Loucy (cell line): ENCODE results near the gene KLF9.

Experiments
- H2AFZ ChIP-seq: fragments of 200-600 bp; sonication (generic); 2 replicates; pipeline ENCODE4 v1.6.0; 2016; ENCODE audit warnings: antibody characterized with exemption, mild to moderate bottlenecking, low read length, moderate library complexity
- H3F3A ChIP-seq: fragments of 200-600 bp; 2 replicates; pipeline ENCODE4 v1.6.0; 2016; ENCODE audit warnings: antibody characterized with exemption, low read depth, mild to moderate bottlenecking
- H3K27me3 ChIP-seq: fragments of 200-600 bp; sonication (generic); 2 replicates; pipeline ENCODE4 v1.6.1; 2014; ENCODE audit warnings: low read length, mild to moderate bottlenecking; ENCODE audit not compliant: insufficient read depth, poor library complexity, severe bottlenecking
- H3K36me3 ChIP-seq: fragments of 200-600 bp; sonication (generic); 2 replicates; pipeline ENCODE4 v1.6.1; 2016; ENCODE audit warnings: low read length; ENCODE audit not compliant: insufficient read depth
- H3K4me1 ChIP-seq: fragments of 200-600 bp; sonication (generic); 2 replicates; pipeline ENCODE4 v1.5.1; 2014; ENCODE audit warnings: low read length, mild to moderate bottlenecking; ENCODE audit not compliant: insufficient read depth, poor library complexity, severe bottlenecking
- H3K4me2 ChIP-seq: fragments of 200-600 bp; sonication (generic); 2 replicates; pipeline ENCODE4 v1.6.0; 2014; ENCODE audit warnings: antibody characterized with exemption, low read length, low read depth, mild to moderate bottlenecking; ENCODE audit not compliant: poor library complexity, severe bottlenecking
- H3K4me3 ChIP-seq: fragments of 200-600 bp; sonication (generic); 2 replicates; pipeline ENCODE4 v1.5.1; 2014; ENCODE audit warnings: low read length, mild to moderate bottlenecking, mixed read lengths; ENCODE audit not compliant: poor library complexity, severe bottlenecking
- H3K79me2 ChIP-seq: fragments of 200-600 bp; sonication (generic); 2 replicates; pipeline ENCODE4 v1.6.1; 2014; ENCODE audit warnings: low read length; ENCODE audit not compliant: insufficient read depth
- H3K9ac ChIP-seq: fragments of 200-600 bp; sonication (generic); 2 replicates; pipeline ENCODE4 v1.6.0; 2014; ENCODE audit warnings: mild to moderate bottlenecking, low read depth, low read length, moderate library complexity; ENCODE audit not compliant: poor library complexity, severe bottlenecking
- H3K9me2 ChIP-seq: fragments of 200-600 bp; sonication (generic); replicated peaks from 2 replicates; pipeline ENCODE4 v1.6.1; 2016; ENCODE audit warnings: low read depth, low read length, mixed read lengths
- H3K9me3 ChIP-seq: fragments of 200-600 bp; sonication (generic); 2 replicates; pipeline ENCODE4 v1.6.1; 2014; ENCODE audit warnings: mild to moderate bottlenecking, antibody characterized with exemption, low read length, low read depth; ENCODE audit not compliant: insufficient read depth
- H4K20me1 ChIP-seq: fragments of 200-600 bp; sonication (generic); 2 replicates; pipeline ENCODE4 v1.6.0; 2014; ENCODE audit warnings: antibody characterized with exemption, low read length, mild to moderate bottlenecking; ENCODE audit not compliant: insufficient read depth, poor library complexity, severe bottlenecking
- CTCF ChIP-seq: fragments of 200-600 bp; sonication (generic); conservative IDR thresholded peaks from 2 replicates; pipeline ENCODE4 v1.5.1; 2014; ENCODE audit warnings: mild to moderate bottlenecking, antibody characterized with exemption, low read length
- EZH2phosphoT487 ChIP-seq: fragments of 200-600 bp; IDR thresholded peaks from 2 replicates; pipeline ENCODE4 v1.6.1; 2018; ENCODE audit warnings: antibody characterized with exemption, mild to moderate bottlenecking, moderate library complexity, borderline replicate concordance

The KLF9 gene

GRCh38 chr9:70363760-70364159, 50.7 kb downstream of the KLF9 start:
- Histone ChIP-seq H3F3A (no peaks in the 10 kb centered on the region), H4K20me1 (no peaks in the 10 kb centered on the region), H3K9ac (no peak overlapping the region), H3K79me2 (no peaks in the 10 kb centered on the region), H3K9me2 (no peaks in the 10 kb centered on the region), H3K4me3 (no peak overlapping the region), H3K27me3 (no peaks in the 10 kb centered on the region), H3K36me3 (no peaks in the 10 kb centered on the region), H3K4me1 (no peaks in the 10 kb centered on the region), H2AFZ (no peak overlapping the region), H3K4me2 (no peak overlapping the region), H3K9me3 (no peaks in the 10 kb centered on the region)
- TF ChIP-seq CTCF (no peak), EZH2phosphoT487 (no peak)

- TF ChIP-seq EZH2phosphoT487 (no peak), CTCF (no peak)
- no peaks in the 10 kb centered on the region for H3K9me3 ChIP-seq
- no peak overlapping the region for H3K9ac ChIP-seq
- no peaks in the 10 kb centered on the region for H3K4me1 ChIP-seq
- H3K27me3 ChIP-seq, result no peaks in the 10 kb centered on the region
- H3K79me2 ChIP-seq, result no peaks in the 10 kb centered on the region
- H3K4me2 ChIP-seq, result no peak overlapping the region
- H3F3A ChIP-seq, result no peaks in the 10 kb centered on the region
- no peaks in the 10 kb centered on the region for H4K20me1 ChIP-seq
- H3K9me2 ChIP-seq, result no peaks in the 10 kb centered on the region
- no peak overlapping the region for H2AFZ ChIP-seq
- H3K36me3 ChIP-seq, result no peaks in the 10 kb centered on the region
- H3K4me3 ChIP-seq, result no peak overlapping the region
Measured at GRCh38 chr9:70362952-70363351, 51.5 kb downstream of the KLF9 start.

- Histone ChIP-seq H4K20me1 (no peaks in the 10 kb centered on the region), H3F3A (no peaks in the 10 kb centered on the region), H3K4me3 (no peak overlapping the region), H3K27me3 (no peaks in the 10 kb centered on the region), H3K4me1 (no peaks in the 10 kb centered on the region), H3K79me2 (no peaks in the 10 kb centered on the region), H3K36me3 (peaks cover 12% of the 10 kb centered on the region; the same call in 1 of the 2 replicates), H3K9ac (no peak overlapping the region), H3K9me3 (no peaks in the 10 kb centered on the region), H3K4me2 (no peak overlapping the region), H3K9me2 (no peaks in the 10 kb centered on the region), H2AFZ (no peak overlapping the region)
- TF ChIP-seq EZH2phosphoT487 (no peak), CTCF (no peak)
Measured at GRCh38 chr9:70355801-70356200, 58.7 kb downstream of the KLF9 start.
